ENCODE measurements around the gene GAS1.

DNA sequence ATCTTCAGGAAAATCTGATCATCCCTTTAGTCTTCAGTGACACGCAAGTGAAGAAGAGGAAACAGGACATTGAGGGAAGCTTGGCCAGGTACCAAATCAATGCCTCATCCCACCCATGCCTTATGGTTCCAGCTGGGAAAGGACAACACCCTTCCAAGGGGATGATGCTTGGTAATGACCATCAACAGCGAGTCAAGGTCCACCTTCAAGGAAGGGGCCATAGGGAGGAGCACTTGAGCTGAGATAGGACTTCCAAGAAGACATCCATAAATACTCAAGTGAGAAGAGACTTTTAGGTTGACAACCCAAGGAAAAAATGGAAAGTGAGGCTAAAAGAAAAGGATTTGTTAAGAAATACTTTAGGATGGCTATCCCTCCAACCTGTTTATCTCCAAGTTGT, 27.1 kb upstream of the GAS1 start:
- TF ChIP-seq ZNF274 (IDR thresholded peaks at IDR 0.05; ENCODE audit: low read depth, low read length) (no peak), YY1 (IDR thresholded peaks at IDR 0.05; ENCODE audit: insufficient read depth, insufficient read length) (no peak)

Data from NT2/D1 (cell line).